ENCODE data around the gene SLC38A10.

Gene SLC38A10

GRCh38 chr17:81234940-81235821 is 59.9 kb downstream of the SLC38A10 start:
- in situ Hi-C loops (cut with MboI; ENCODE audit: low pct_unique_long_range_greater_than_20kb, low sequenced_read_pairs, unreplicated experiment): no loop called here
- no peak for DNase-seq (ENCODE audit: low spot score)
- TF ChIP-seq CTCF (IDR thresholded peaks at IDR 0.05; ENCODE audit: extremely low read depth, insufficient read depth, missing control alignments): no peak

- in situ Hi-C loops (cut with MboI; ENCODE audit: low pct_unique_long_range_greater_than_20kb, low sequenced_read_pairs, unreplicated experiment): no loop called here
- no peak for TF ChIP-seq CTCF (IDR thresholded peaks at IDR 0.05; ENCODE audit: extremely low read depth, insufficient read depth, missing control alignments)
- no peak for DNase-seq (ENCODE audit: low spot score)
Observed at GRCh38 chr17:81234506-81234855, 60.6 kb downstream of the SLC38A10 start.

- no peak for TF ChIP-seq CTCF (IDR thresholded peaks at IDR 0.05; ENCODE audit: extremely low read depth, insufficient read depth, missing control alignments)
- no peak for DNase-seq (ENCODE audit: low spot score)
- in situ Hi-C loops (cut with MboI; ENCODE audit: low pct_unique_long_range_greater_than_20kb, low sequenced_read_pairs, unreplicated experiment): no loop called here
Observed at GRCh38 chr17:81233811-81234505, 61.1 kb downstream of the SLC38A10 start.

GRCh38 chr17:81233316-81233715 is 61.8 kb downstream of the SLC38A10 start:
- in situ Hi-C loops (cut with MboI; ENCODE audit: low pct_unique_long_range_greater_than_20kb, low sequenced_read_pairs, unreplicated experiment): no loop called here
- no peak for TF ChIP-seq CTCF (IDR thresholded peaks at IDR 0.05; ENCODE audit: extremely low read depth, insufficient read depth, missing control alignments)
- DNase-seq (ENCODE audit: low spot score): no peak

- no peak for TF ChIP-seq CTCF (IDR thresholded peaks at IDR 0.05; ENCODE audit: extremely low read depth, insufficient read depth, missing control alignments)
- in situ Hi-C loops (cut with MboI; ENCODE audit: low pct_unique_long_range_greater_than_20kb, low sequenced_read_pairs, unreplicated experiment): no loop called here
- DNase-seq (ENCODE audit: low spot score): no peak
Observed at GRCh38 chr17:81232616-81233241, 62.4 kb downstream of the SLC38A10 start.

GRCh38 chr17:81231766-81232581 is 63.1 kb downstream of the SLC38A10 start:
- in situ Hi-C loops (cut with MboI; ENCODE audit: low pct_unique_long_range_greater_than_20kb, low sequenced_read_pairs, unreplicated experiment): no loop called here
- TF ChIP-seq CTCF (IDR thresholded peaks at IDR 0.05; ENCODE audit: extremely low read depth, insufficient read depth, missing control alignments): no peak
- no peak for DNase-seq (ENCODE audit: low spot score)
